Middle frontal gyrus (tissue), 1 donor: ENCODE data around the gene COX6B2.

ENCODE experiments used
- DNase-seq: peaks from one replicate; pipeline ENCODE4 v3.0.0-alpha.2; 2015; ENCODE audit warnings: low spot score; ENCODE audit errors: extremely low spot score

Gene COX6B2

GRCh38 chr19:55383279-55384130, 29.0 kb upstream of the COX6B2 start:
- no peak for DNase-seq

GRCh38 chr19:55382522-55383054, 28.1 kb upstream of the COX6B2 start:
- no peak for DNase-seq

DNA sequence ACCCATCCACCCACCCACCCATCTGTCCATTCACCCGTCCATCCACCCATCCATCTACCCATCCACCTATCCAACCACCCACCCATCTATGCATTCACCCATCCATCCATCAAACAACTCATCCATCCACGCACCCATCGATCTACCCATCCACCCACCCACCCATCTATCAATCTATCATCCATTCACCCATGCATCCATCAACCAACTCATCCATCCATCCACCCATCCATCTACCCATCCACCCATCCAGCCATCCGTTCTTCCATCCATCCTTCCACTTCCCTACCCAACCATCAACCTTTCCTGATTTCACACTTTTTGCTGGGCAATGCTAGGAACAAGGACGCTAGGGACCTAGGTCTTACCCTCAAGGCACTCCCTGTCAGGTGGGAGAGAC, 27.5 kb upstream of the COX6B2 start:
- DNase-seq: no peak

DNA sequence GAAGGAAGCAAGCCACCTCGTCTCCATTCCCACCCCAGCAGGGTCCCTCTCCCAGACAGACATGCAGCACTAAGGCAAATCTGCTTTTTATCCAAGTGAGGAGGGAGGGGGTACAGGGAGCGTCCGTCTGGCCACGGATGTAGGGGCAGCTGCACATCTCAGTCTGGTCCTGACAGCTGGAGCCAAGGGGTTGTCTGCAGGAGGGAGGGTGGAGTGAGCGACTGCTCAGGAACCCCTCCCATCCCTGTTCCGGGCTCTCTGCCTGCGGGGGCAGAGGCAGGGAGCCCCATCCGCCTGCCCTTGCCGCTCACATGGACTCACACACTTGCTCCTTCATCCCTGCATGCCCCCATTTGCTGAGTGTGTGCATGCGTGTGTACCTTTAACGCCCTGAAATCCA, 24.7 kb upstream of the COX6B2 start:
- DNase-seq: no peak

- no peak for DNase-seq
Observed at GRCh38 chr19:55377356-55378131, 23.0 kb upstream of the COX6B2 start.

GRCh38 chr19:55376241-55376933, 21.9 kb upstream of the COX6B2 start, which contains the start of gene TMEM190:
TMEM190 (plus strand) TSS chr19:55376826; CDS start chr19:55376854, 28 bp downstream.
- DNase-seq: no peak

DNA sequence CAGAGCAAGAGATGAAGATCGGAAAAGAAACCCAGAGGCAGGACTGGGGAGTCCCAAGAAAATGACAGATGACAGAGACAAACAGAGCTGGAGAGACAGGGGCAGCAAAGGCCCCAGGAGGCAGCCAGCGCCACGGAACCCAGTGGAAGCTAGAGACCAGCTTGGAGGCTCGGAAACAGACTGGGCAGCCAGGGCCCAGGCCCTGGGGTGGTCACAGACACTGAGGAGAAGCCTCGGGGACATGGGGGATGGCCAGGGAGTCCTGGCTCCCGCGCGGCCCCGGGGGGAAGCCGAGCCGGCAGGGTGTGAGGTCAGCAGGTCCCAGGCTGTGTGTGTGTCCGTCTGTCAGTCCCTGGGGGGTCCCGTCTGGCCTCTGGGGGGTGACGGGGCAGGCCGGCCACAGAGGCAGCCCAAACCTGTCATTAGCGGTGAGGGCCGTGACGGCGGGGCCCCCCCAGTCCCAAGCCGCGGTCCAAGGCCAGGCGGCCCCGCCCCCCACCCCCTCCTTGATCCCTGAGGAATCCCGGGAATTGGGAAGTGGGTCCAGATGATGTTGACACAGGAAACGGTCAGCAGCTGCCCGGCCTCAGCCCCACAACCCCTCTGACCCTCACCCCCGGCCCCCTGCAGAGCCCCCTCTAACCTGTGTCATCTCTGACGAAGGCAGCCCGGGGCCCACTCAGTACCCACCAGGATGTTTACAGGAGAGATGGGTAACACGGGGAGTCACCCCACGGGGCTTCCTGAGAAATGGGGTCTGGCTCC, 19.7 kb upstream of the COX6B2 start:
- DNase-seq: no peak

- DNase-seq: no peak
Observed at GRCh38 chr19:55373306-55373992, 18.9 kb upstream of the COX6B2 start.

DNA sequence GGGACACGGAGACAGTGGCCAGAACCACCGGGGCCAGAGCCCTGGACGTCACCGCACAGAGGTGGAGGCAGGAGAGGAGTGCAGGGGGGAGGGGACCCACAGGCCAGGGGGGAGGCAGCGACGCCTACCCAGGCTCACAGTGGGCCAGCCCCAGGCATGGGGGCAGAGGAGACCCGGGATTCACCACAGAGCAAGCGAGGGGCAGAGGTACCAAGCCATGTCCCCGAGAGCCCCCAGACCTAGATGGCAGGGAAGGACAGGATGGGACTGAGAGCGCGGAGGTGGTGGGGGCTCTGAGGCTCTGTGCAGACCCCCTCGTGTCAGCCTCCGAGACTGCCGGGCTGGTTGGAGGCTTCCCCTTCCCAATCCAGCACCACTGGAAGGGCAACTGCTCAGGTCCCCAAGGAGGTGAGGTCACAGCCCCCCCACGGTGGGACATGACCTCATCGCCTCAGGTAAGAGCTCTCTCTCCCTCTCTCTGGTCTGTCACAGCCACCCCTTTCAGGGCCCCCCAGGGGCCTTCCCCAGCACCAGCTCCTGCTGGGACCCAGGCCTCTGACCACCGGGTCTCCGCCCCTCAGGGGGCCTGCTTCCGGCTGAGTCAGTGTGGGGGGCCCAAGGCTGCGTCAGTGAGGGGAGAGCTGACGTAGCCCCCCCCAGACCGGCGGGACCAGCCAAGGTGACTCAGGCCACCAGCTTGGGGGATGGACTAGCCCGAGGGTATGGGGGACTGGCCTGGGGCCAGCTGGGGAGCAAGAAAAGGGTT, 18.0 kb upstream of the COX6B2 start:
- DNase-seq: no peak

GRCh38 chr19:55370305-55370988, 15.9 kb upstream of the COX6B2 start, which contains the start of gene IL11:
IL11 (minus strand) TSS chr19:55370463; CDS start chr19:55370310, 153 bp downstream.
- DNase-seq: no peak

GRCh38 chr19:55369653-55370304, 15.3 kb upstream of the COX6B2 start:
- no peak for DNase-seq

- DNase-seq: no peak
Observed at GRCh38 chr19:55368701-55369563, 14.4 kb upstream of the COX6B2 start.

- no peak for DNase-seq
Observed at GRCh38 chr19:55368106-55368505, 13.6 kb upstream of the COX6B2 start.

DNA sequence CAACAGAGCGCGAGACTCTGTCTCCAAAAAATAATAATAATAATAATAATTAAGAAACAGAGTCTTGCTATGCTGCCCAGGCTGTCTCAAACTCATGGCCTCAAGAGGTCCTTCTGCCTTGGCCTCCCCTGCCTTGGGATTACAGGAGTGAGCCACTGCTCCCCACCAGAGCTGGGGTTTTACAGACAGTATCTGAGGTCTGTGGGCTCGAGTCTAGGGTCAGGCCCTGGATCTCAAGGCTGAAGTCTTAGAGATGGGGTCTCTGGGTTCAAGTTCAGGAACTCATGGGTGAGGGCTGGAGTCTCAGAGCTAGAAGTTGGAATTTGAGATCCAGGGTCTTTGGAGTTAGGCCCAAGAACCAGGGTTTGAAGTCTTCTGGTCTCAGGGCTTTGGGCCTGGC, 12.3 kb upstream of the COX6B2 start:
- DNase-seq: no peak

- no peak for DNase-seq
Observed at GRCh38 chr19:55365964-55366363, 11.4 kb upstream of the COX6B2 start.

GRCh38 chr19:55365245-55365644, 10.7 kb upstream of the COX6B2 start:
- no peak for DNase-seq

- DNase-seq: no peak
Observed at GRCh38 chr19:55362990-55363716, 8.6 kb upstream of the COX6B2 start, which contains the start of gene GARIN5B. GARIN5B (minus strand) TSS chr19:55363260; CDS start chr19:55363066, 194 bp downstream.
